Neuronal stem cell (in vitro differentiated cells): ENCODE measurements around the gene RSPH1.

Experiments
- DNase-seq: peaks from one replicate; pipeline ENCODE4 v3.0.0-alpha.2; 2013; ENCODE audit warnings: low spot score
- H2AFZ ChIP-seq: one replicate; pipeline ENCODE4 v1.6.1; 2013; ENCODE audit warnings: mild to moderate bottlenecking, low read length, inconsistent platforms
- H2AK5ac ChIP-seq: 2 replicates; pipeline ENCODE4 v1.6.1; 2013; ENCODE audit warnings: low read depth, mild to moderate bottlenecking, inconsistent platforms, low read length, moderate library complexity, mixed read lengths
- H2BK120ac ChIP-seq: 2 replicates; pipeline ENCODE4 v1.6.1; 2013; ENCODE audit warnings: low read depth, mild to moderate bottlenecking, inconsistent platforms, low read length, moderate library complexity, mixed read lengths
- H2BK12ac ChIP-seq: one replicate; pipeline ENCODE4 v1.6.1; 2013; ENCODE audit warnings: low read length, inconsistent platforms
- H2BK15ac ChIP-seq: 2 replicates; pipeline ENCODE4 v1.6.1; 2013; ENCODE audit warnings: mild to moderate bottlenecking, low read length, inconsistent platforms, mixed read lengths
- H2BK5ac ChIP-seq: one replicate; pipeline ENCODE4 v1.6.1; 2013; ENCODE audit warnings: inconsistent platforms, mild to moderate bottlenecking, low read length, moderate library complexity
- H3K14ac ChIP-seq: one replicate; pipeline ENCODE4 v1.6.1; 2013; ENCODE audit warnings: low read length, inconsistent platforms
- H3K18ac ChIP-seq: 2 replicates; pipeline ENCODE4 v1.6.1; 2013; ENCODE audit warnings: low read length, inconsistent platforms
- H3K23ac ChIP-seq: 2 replicates; pipeline ENCODE4 v1.6.1; 2013; ENCODE audit warnings: low read depth, mild to moderate bottlenecking, mixed read lengths, low read length, inconsistent platforms; ENCODE audit not compliant: poor library complexity
- H3K27ac ChIP-seq: replicated peaks from 3 replicates; pipeline ENCODE4 v1.5.1; 2013; ENCODE audit warnings: low read length, inconsistent platforms
- H3K27me3 ChIP-seq, 3 experiments: 2 replicates each; pipeline ENCODE4 v1.6.1; 2013; ENCODE audit warnings: low read length in 3 of 3, mild to moderate bottlenecking in 2 of 3, inconsistent platforms in 1 of 3, low read depth in 1 of 3, mixed read lengths in 1 of 3, moderate library complexity in 1 of 3; ENCODE audit not compliant: control insufficient read depth in 3 of 3, insufficient read depth in 3 of 3
- H3K36me3 ChIP-seq, 2 donors: replicated peaks in 1 of 2; 2 replicates each; pipeline ENCODE4 v1.6.1; 2013; ENCODE audit warnings: low read length in 2 of 2; ENCODE audit not compliant: control insufficient read depth in 2 of 2, insufficient read depth in 2 of 2
- H3K4ac ChIP-seq: 2 replicates; pipeline ENCODE4 v1.6.1; 2013; ENCODE audit warnings: inconsistent platforms, mild to moderate bottlenecking, low read length, moderate library complexity
- H3K4me1 ChIP-seq, 2 donors: 1 replicate in 1 of 2; 2 replicates in 1 of 2; pipeline ENCODE4 v1.6.1; 2013; ENCODE audit warnings: low read length in 2 of 2, low read depth in 1 of 2; ENCODE audit not compliant: control insufficient read depth in 2 of 2, insufficient read depth in 1 of 2
- H3K4me2 ChIP-seq: one replicate; pipeline ENCODE4 v1.6.1; 2013; ENCODE audit warnings: mild to moderate bottlenecking, low read length, inconsistent platforms; ENCODE audit not compliant: insufficient read depth, poor library complexity, severe bottlenecking
- H3K4me3 ChIP-seq, 2 donors: 2 replicates each; pipeline ENCODE4 v1.5.1; 2013; ENCODE audit warnings: low read length in 2 of 2, mild to moderate bottlenecking in 2 of 2, inconsistent platforms in 1 of 2, moderate library complexity in 1 of 2
- H3K79me1 ChIP-seq: one replicate; pipeline ENCODE4 v1.6.1; 2013; ENCODE audit warnings: low read depth, mild to moderate bottlenecking, inconsistent platforms, low read length, moderate library complexity
- H3K9ac ChIP-seq: one replicate; pipeline ENCODE4 v1.6.1; 2013; ENCODE audit warnings: mild to moderate bottlenecking, low read depth, low read length, inconsistent platforms; ENCODE audit not compliant: poor library complexity
- H3K9me3 ChIP-seq, 2 donors: replicated peaks in 1 of 2; 2 replicates each; pipeline versions ENCODE3 to v1.6.1; 2013; ENCODE audit warnings: low read length in 2 of 2, mild to moderate bottlenecking in 2 of 2, inconsistent platforms in 1 of 2, low read depth in 1 of 2, mixed read lengths in 1 of 2, moderate library complexity in 1 of 2; ENCODE audit not compliant: control insufficient read depth in 2 of 2, insufficient read depth in 1 of 2
- H4K8ac ChIP-seq: one replicate; pipeline ENCODE4 v1.6.1; 2013; ENCODE audit warnings: low read depth, mild to moderate bottlenecking, inconsistent platforms, low read length, moderate library complexity
- H4K91ac ChIP-seq: one replicate; pipeline ENCODE4 v1.6.1; 2013; ENCODE audit warnings: low read length, low read depth, mild to moderate bottlenecking, inconsistent platforms; ENCODE audit not compliant: poor library complexity
- WGBS, 2 donors: extraction: QIAGEN DNeasy Blood & Tissue Kit; methylation state at CpG; one replicate each; pipeline ENCODE4 v1.1.7; 2013; ENCODE audit warnings: missing lambda C conversion rate in 2 of 2, mixed read lengths in 1 of 2; ENCODE audit not compliant: insufficient read length in 2 of 2, insufficient replicate concordance in 1 of 2; ENCODE audit errors: extremely low coverage in 2 of 2; 5-methylcytosine and 5-hydroxymethylcytosine counted together

Gene RSPH1

DNA sequence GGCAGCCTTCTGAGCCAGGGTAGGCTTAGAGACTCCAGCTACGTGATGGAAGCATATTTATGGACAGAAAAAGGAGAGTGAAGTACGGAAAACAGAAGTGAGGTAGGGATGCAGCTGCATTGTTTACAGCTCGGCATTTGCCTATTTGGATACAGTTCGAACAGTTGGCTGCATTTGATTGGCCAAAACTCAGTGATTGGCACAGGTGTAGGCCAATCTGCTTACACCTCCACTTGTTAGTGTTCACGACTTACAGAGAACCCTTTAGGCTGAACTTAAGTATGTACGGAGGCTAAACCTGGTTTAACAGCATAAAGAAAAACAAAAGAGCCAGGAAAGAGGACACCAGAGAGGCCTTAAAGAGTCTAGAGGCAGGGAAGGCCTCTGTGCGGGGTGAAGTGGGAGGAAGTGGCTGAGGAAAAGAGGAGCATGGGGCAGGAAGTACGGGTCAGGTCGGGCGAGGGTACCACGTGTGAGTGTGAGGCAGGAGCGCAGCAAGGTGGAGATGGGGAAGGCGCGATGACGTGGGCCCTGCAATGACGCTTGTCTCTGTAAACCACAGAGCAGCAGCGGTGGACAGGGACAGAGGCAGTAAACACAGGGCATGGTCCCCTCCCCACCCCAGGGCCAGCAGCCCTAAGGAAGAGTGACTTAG is 32.0 kb downstream of the RSPH1 start:
- no peak overlapping the region for H4K91ac ChIP-seq
- H2BK15ac ChIP-seq, result no peak overlapping the region
- H3K27me3 ChIP-seq, result peaks cover 0 to 3% (median 0%) of the 10 kb centered on the region in 3 experiments
- H3K9ac ChIP-seq, result no peak overlapping the region
- H4K8ac ChIP-seq, result no peak overlapping the region
- no peak overlapping the region for H2BK5ac ChIP-seq
- no peak overlapping the region for H2BK120ac ChIP-seq
- no peak overlapping the region for H3K23ac ChIP-seq
- H3K9me3 ChIP-seq, result peaks cover 0 to 1% of the 10 kb centered on the region in 2 donors
- H3K36me3 ChIP-seq, result no peaks in the 10 kb centered on the region
- H2AFZ ChIP-seq, result no peak overlapping the region
- H3K27ac ChIP-seq, result no peak overlapping the region
- H3K18ac ChIP-seq, result no peak overlapping the region
- H3K14ac ChIP-seq, result no peak overlapping the region
- no peak overlapping the region for H3K4ac ChIP-seq
- H3K4me1 ChIP-seq, result peaks cover 0 to 4% of the 10 kb centered on the region in 2 donors
- WGBS, 2 donors, result no CpG with 5 or more reads among the region's 17 CpGs
- H3K79me1 ChIP-seq, result no peaks in the 10 kb centered on the region
- H2AK5ac ChIP-seq, result no peak overlapping the region
- H3K4me2 ChIP-seq, result no peak overlapping the region
- peak overlapping the region in 1 of 2 donors; percentile 46 for H3K4me3 ChIP-seq
- no peak overlapping the region for H2BK12ac ChIP-seq
- DNase-seq, result peak; percentile 11

DNA sequence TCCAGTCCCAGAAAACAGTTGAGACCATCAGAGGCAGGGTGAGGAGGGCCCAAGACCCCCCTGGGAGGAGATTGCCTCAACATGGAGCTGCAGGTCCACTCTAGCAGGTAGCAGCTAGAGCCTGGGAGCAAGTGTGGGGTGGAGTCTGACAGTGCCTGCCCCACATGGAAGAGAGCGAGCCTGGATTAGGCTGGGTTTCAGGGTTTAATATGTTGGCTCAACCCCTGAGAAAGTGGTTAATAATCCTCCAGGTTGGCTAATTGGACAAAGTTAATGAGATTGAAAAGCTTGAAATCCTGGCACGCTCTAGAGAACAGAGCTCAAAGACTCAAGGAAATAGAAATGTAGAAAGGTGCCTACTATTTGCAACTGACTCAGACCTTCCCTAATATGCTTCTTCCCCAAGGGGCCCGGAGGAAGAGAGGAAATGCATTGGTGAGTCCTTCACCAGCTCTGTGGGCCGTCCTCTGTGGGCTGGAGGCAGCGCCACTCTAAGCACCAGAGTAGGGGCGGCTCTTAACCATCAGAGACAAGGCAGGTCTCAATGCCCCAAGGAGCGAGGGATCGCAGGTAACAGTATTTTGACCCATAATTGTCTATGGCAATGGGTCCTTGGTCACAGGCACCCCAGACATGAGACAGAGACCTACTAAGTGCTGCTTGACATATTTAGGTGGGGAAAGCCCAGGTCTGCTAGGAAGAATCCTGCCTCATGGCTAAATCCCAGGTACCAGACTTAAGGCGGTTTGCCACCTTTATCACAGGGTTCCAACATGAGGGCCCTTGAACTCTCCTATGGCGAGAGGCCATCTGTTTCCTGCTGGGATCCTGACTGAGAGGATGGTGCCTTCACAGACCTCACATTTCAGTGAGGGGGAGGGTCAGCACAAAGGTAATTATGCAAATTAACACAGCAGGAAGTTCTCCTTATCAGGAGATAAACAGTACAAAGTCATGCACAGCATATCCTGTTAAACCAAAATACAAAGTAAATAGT is 33.8 kb downstream of the RSPH1 start:
- Histone ChIP-seq H3K4me1 (peaks cover 0 to 4% of the 10 kb centered on the region in 2 donors), H4K8ac (no peak overlapping the region), H3K18ac (no peak overlapping the region), H3K14ac (no peak overlapping the region), H3K4me3 (peak overlapping the region in 1 of 2 donors; percentile 3), H2BK15ac (no peak overlapping the region), H2AFZ (no peak overlapping the region), H2BK12ac (no peak overlapping the region), H3K79me1 (no peaks in the 10 kb centered on the region), H3K9ac (no peak overlapping the region), H2BK5ac (no peak overlapping the region), H4K91ac (no peak overlapping the region), H3K27ac (no peak overlapping the region), H3K4ac (no peak overlapping the region), H3K4me2 (no peak overlapping the region), H2BK120ac (no peak overlapping the region), H3K23ac (no peak overlapping the region), H3K9me3 (peaks cover 0 to 1% of the 10 kb centered on the region in 2 donors), H3K27me3 (peaks cover 0 to 3% (median 0%) of the 10 kb centered on the region in 3 experiments), H3K36me3 (no peaks in the 10 kb centered on the region), H2AK5ac (no peak overlapping the region)
- DNase-seq, result no peak
- no CpG with 5 or more reads among the region's 10 CpGs for WGBS, 2 donors

DNA sequence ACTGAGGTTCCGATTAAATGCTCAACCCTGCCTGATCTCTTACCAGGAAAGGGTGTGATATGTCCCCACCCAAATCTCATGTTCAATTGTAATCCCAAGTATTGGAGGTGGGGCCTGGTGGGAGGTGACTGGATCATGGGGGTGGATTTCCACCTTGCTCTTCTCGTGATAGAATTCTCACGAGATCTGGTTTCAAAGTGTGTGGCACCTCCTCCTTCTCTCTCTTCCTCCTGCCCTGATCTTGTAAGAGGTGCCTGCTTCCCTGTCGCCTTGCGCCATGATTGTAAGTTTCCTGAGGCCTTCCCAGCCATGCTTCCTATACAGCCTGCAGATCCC is 34.9 kb downstream of the RSPH1 start:
- no peak overlapping the region for H3K27ac ChIP-seq

More for the DNA sequence above, 34.9 kb downstream of the RSPH1 start:
- H3K36me3 ChIP-seq, result no peaks in the 10 kb centered on the region
- no peaks in the 10 kb centered on the region for H3K79me1 ChIP-seq
- peaks cover 0 to 3% (median 0%) of the 10 kb centered on the region in 3 experiments for H3K27me3 ChIP-seq
- no peak overlapping the region for H3K4ac ChIP-seq
- no peak overlapping the region for H2BK5ac ChIP-seq
- H3K23ac ChIP-seq, result no peak overlapping the region
- H2BK15ac ChIP-seq, result no peak overlapping the region
- no peak overlapping the region for H4K8ac ChIP-seq
- no peak overlapping the region for H2AK5ac ChIP-seq
- no CpG with 5 or more reads among the region's 5 CpGs for WGBS, 2 donors
- H3K14ac ChIP-seq, result no peak overlapping the region
- H3K18ac ChIP-seq, result no peak overlapping the region
- no peak overlapping the region for H3K4me3 ChIP-seq
- H2BK12ac ChIP-seq, result no peak overlapping the region
- no peak overlapping the region for H3K9ac ChIP-seq
- no peak overlapping the region for H2BK120ac ChIP-seq
- peaks cover 0 to 1% of the 10 kb centered on the region in 2 donors for H3K9me3 ChIP-seq
- no peak overlapping the region for H3K4me2 ChIP-seq
- peaks cover 0 to 5% of the 10 kb centered on the region in 2 donors for H3K4me1 ChIP-seq
- H2AFZ ChIP-seq, result no peak overlapping the region
- DNase-seq, result no peak
- H4K91ac ChIP-seq, result no peak overlapping the region
